Measurements from ENCODE around the gene MAMSTR.

The MAMSTR gene

GRCh38 chr19:48752496-48753365 is 33.2 kb upstream of the MAMSTR start, which contains the start of gene FUT1 (continued):
- TF ChIP-seq ZNF513 (tag by site-specific recombination; IDR thresholded peaks at IDR 0.05) = no peak
- 0 out of 2 replicates have a peak, but pooled peaks have one; percentile 6 for TF ChIP-seq IKZF3 (tag by site-specific recombination; IDR thresholded peaks at IDR 0.05)
- TF ChIP-seq ZBTB21 (tag by site-specific recombination; IDR thresholded peaks at IDR 0.05) = peak; percentile 14; the same call in 1 of the 2 replicates
- peak; percentile 51; the same call in 1 of the 2 replicates for TF ChIP-seq ZIC2 (tag by site-specific recombination; IDR thresholded peaks at IDR 0.05)
- peak; percentile 53 for TF ChIP-seq ZNF341 (tag by site-specific recombination; IDR thresholded peaks at IDR 0.05; ENCODE audit: low read depth)
- peak; percentile 69; the same call in 1 of the 2 replicates for TF ChIP-seq ZNF24 (tag by site-specific recombination; IDR thresholded peaks at IDR 0.05)
- peak; percentile 44; the same call in 1 of the 2 replicates for TF ChIP-seq ZNF391 (tag by site-specific recombination; IDR thresholded peaks at IDR 0.05; ENCODE audit: borderline replicate concordance, low read depth)
- TF ChIP-seq KLF9 (tag by site-specific recombination; IDR thresholded peaks at IDR 0.05; ENCODE audit: low read depth) = peak; percentile 70
- 0 out of 2 replicates have a peak, but pooled peaks have one; percentile 22 for TF ChIP-seq SCRT1 (tag by site-specific recombination; IDR thresholded peaks at IDR 0.05; ENCODE audit: borderline replicate concordance)
- TF ChIP-seq PRDM2 (tag by site-specific recombination; IDR thresholded peaks at IDR 0.05; ENCODE audit: borderline replicate concordance) = 0 out of 2 replicates have a peak, but pooled peaks have one; percentile 14
- TF ChIP-seq ZNF10 (tag by site-specific recombination; IDR thresholded peaks at IDR 0.05) = peak; percentile 77
- TF ChIP-seq PRDM4 (tag by site-specific recombination; IDR thresholded peaks at IDR 0.05) = peak; percentile 28; the same call in 1 of the 2 replicates
- TF ChIP-seq ZNF629 (tag by site-specific recombination; IDR thresholded peaks at IDR 0.05) = peak; percentile 60
- TF ChIP-seq SP3 (tag by site-specific recombination; IDR thresholded peaks at IDR 0.05) = peak; percentile 96
- TF ChIP-seq ZNF140 (tag by site-specific recombination; IDR thresholded peaks at IDR 0.05) = no peak
- no peak for TF ChIP-seq HOXD13 (CRISPR knock-in tag; IDR thresholded peaks at IDR 0.05; ENCODE audit: borderline replicate concordance)
- peak; percentile 47; the same call in 1 of the 2 replicates for TF ChIP-seq REPIN1 (tag by site-specific recombination; IDR thresholded peaks at IDR 0.05; ENCODE audit: low read depth)
- TF ChIP-seq ZNF639 (tag by site-specific recombination; IDR thresholded peaks at IDR 0.05) = 0 out of 2 replicates have a peak, but pooled peaks have one; percentile 50
- peak; percentile 86 for TF ChIP-seq SP7 (tag by site-specific recombination; IDR thresholded peaks at IDR 0.05)
- TF ChIP-seq ZNF501 (tag by site-specific recombination; IDR thresholded peaks at IDR 0.05) = peak; percentile 68; the same call in 1 of the 2 replicates
- TF ChIP-seq ZNF26 (tag by site-specific recombination; IDR thresholded peaks at IDR 0.05) = no peak
